Fibroblast of lung (primary cell): ENCODE measurements around the gene SRRM3.

Experiments
- EZH2 ChIP-seq: IDR thresholded peaks from 2 replicates; pipeline ENCODE4 v1.5.1; 2012; ENCODE audit warnings: low read length, control low read depth, mild to moderate bottlenecking; ENCODE audit errors: missing control alignments
- TF ChIP-seq, protein P1 (sequence below), 2 donors: IDR thresholded peaks in 1 of 2; conservative IDR thresholded peaks in 1 of 2; 1 replicate in 1 of 2; 2 replicates in 1 of 2; pipeline ENCODE4 v1.5.1; 2011 to 2012; ENCODE audit warnings: low read length in 2 of 2, control low read depth in 1 of 2, inconsistent platforms in 1 of 2, low read depth in 1 of 2, mild to moderate bottlenecking in 1 of 2

DNA sequence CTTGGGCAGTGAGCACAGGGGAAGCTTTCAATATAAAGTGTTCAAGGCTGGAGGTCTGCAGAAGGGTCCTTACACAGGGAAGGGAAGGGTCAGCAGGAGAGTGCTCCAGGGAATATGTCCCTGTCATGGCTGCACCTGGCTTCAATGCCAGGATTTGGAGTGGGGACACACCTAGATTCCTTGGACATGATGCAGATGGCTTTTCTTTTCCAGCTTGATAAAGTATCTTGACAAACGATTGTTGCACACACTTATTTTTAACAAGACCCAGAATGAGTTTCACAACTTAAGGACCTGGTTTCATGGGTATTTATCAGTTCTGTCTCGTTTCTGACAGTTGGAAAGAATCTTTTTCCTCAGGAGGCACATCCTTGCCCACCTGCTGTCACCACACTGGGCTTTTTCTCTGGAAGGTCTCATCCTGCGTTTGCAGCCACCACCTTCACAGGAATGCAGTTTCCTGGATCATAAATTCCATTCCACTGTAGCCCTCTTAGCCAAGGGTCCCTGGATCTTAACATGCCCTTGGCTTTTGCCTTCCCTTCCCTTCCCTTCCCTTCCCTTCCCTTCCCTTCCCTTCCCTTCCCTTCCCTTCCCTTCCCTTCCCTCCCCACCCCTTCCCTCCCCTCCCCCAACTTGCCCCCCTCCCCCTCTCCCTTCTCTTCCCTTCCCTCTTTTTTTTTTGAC is 21.7 kb downstream of the SRRM3 start:
- TF ChIP-seq, protein P1, sequence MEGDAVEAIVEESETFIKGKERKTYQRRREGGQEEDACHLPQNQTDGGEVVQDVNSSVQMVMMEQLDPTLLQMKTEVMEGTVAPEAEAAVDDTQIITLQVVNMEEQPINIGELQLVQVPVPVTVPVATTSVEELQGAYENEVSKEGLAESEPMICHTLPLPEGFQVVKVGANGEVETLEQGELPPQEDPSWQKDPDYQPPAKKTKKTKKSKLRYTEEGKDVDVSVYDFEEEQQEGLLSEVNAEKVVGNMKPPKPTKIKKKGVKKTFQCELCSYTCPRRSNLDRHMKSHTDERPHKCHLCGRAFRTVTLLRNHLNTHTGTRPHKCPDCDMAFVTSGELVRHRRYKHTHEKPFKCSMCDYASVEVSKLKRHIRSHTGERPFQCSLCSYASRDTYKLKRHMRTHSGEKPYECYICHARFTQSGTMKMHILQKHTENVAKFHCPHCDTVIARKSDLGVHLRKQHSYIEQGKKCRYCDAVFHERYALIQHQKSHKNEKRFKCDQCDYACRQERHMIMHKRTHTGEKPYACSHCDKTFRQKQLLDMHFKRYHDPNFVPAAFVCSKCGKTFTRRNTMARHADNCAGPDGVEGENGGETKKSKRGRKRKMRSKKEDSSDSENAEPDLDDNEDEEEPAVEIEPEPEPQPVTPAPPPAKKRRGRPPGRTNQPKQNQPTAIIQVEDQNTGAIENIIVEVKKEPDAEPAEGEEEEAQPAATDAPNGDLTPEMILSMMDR (conservative IDR thresholded peaks at IDR 0.05 in 1 of 2, IDR thresholded peaks at IDR 0.05 in 1 of 2; ENCODE audit: low read depth in 1 of 2, low read length in 2 of 2): no peak
- TF ChIP-seq EZH2: no peak
